NCI-H1105 (cell line): ENCODE data around the gene IGFL2.
"Not testable (repeated sequence)": the region's sequence is repeated elsewhere in the genome, so short reads cannot be mapped to it uniquely, and the experiment has no call there.

ENCODE experiments used
- DNase-seq: peaks from one replicate; lab custom pipeline; 2025; lab: John Stamatoyannopoulos, UW

Gene IGFL2

DNA sequence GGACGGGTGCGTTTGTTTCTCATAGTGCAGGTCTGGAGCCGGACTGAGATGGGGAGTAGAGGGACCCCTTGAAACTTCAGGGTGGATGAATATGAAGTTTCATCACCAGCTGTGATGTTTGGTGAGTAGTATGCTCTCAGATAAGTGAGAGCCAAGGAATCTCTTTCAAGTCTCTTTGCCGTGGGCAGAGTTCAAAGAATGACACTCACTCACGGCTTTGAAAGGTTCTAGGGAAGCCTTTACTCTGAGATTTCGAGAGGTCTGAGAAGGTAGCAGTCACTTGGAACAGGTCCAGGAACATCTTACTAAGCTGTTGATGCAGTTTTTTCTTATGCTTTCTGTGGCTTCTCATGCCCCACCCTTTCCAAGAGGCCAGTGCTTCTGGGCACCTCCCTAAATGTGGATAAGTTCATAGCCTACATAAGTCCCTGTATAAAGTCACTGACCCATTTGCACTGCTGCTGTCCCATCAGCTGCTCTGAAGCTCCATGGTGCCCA lies at the start of gene IGFL2:
IGFL2 (plus strand) TSS at position 448 of the 498 bp plus-strand sequence; CDS start at position 489, 41 bp downstream.
- DNase-seq, result no peak

- no peak for DNase-seq
Observed at GRCh38 chr19:46100344-46100743, 47.7 kb upstream of the IGFL2 start.

DNA sequence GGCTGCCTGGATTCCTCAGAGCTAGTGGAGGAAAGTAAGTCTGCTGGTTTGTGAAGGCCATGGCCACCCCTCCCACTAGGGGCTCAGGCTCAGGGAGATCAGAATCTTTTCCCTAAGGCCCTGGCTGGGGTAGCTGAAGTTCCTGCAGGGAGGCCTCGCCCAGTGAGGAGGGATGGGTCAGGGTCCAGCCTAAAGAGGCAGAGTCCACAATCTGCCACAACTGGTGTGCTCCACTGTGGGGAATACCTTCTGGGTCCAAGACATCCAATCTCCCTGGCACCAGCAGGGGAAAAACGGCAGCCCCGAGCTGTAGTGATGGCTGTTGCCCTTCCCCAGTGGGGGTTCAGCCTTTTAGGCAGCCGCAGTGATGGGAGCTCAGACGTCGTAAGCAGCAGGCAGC lies 46.7 kb upstream of the IGFL2 start:
- no peak for DNase-seq

GRCh38 chr19:46102333-46102732 lies 45.7 kb upstream of the IGFL2 start:
- DNase-seq, result not testable (repeated sequence)

GRCh38 chr19:46107371-46107770 lies 40.7 kb upstream of the IGFL2 start:
- no peak for DNase-seq

DNA sequence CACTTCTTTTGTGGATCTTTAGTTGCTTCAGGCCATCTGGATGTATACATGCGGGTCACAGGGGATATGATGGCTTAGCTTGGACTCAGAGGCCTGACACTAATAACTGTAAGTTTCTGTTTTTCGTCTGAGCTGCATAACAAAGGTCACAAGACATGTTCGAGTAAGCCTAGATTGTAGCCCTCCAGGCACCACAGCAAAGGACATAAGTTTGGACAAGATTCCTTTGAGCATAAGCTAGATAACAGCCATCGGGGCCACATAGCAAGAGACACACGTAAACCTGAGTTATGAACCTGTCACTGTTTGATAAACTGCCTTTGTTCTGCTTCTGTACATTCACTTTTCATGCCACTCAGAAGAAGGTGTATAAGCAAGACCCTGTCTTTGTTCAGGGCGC lies 38.2 kb upstream of the IGFL2 start:
- no peak for DNase-seq

GRCh38 chr19:46111376-46111775 lies 36.7 kb upstream of the IGFL2 start:
- no peak for DNase-seq

DNA sequence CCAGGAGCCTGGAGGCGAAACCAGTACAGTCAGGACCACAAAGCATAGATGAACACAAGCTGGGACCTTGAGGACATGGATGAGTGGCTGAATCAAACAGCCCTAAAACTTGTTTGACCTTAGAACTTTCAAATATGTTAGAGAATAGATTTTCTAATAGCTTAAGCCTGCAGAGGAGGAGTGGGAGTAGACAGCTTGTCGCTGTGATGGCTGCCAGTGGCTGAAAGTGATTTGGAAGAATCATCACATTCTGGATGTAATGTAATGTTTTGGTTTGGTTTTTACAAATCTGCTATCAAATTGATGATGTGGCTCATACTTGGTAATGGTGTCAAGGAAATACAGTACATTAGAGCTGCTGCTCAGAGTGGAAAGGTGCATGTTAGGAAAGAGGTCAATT lies 35.5 kb upstream of the IGFL2 start:
- DNase-seq, result no peak

DNA sequence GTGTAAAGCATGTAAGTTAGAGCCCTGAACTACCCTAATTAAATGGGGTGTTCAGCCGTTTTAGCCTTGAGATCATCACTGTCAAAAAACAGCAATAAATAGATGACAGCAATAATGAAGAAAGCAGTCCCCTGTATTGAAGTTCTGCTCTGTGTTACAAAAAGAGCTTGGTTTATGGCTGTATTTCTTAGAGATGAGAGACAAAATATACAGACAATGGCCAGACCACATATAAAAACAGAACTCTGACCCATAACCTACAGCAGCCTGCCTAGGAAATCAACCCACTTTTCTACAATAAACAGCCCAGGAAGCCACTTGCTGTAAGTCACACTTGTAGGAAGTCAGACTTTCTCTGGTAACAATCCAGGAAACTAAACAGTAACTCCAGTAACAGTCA lies 34.3 kb upstream of the IGFL2 start:
- no peak for DNase-seq

DNA sequence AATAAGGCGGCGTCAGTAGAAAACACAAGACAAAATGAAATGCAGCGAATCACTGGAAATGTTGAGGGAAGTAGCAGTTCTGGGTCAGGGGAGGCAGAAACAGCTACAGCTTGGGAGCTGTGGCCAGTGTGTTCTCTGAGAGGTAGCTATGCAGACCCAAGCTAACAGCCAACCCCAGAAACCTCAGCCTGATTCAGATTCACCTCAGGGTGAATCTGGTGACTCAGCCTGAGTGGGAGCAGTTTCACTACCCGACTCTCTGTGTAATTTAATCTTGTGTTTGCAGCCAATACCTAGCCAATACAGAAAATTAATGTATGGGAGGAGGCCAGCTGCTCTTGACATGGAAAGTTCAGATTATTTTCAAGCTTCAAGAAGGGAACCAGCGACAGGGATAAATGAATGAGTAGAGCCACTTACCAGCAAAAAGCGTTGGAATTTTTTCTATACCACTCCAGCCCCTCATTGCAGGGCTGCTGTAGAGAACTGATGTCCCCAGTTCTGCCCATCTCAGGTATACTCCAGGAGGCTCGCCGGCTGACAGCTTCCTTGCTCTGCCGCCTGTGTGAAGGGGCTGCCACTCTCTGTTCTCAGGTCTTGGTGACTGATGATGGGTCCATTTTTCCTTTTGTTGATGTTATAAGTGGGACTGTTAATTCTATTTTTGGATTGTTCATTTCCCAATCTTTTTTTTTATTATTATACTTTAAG lies 32.5 kb upstream of the IGFL2 start:
- no peak for DNase-seq

- DNase-seq, result no peak
Observed at GRCh38 chr19:46116121-46116520, 31.9 kb upstream of the IGFL2 start.

DNA sequence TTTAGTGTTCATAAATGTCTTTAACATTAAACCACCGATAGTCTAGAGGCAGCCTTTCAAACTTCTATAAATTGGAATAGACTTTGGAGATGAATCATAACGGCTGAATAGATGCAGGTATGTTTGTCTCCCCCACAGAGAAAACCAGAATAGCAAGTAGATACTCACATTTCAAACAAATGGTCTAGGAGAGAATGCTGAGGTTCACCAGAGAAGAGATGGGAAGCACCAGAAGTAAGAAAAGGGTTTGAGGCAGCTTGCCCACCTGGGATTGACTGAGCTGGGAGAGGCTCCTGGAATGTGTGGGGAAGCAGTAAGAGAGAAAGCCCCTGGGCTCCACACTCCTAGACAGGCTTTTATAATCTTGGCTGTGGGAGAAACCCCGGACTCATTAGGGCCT lies 29.9 kb upstream of the IGFL2 start:
- DNase-seq, result no peak

DNA sequence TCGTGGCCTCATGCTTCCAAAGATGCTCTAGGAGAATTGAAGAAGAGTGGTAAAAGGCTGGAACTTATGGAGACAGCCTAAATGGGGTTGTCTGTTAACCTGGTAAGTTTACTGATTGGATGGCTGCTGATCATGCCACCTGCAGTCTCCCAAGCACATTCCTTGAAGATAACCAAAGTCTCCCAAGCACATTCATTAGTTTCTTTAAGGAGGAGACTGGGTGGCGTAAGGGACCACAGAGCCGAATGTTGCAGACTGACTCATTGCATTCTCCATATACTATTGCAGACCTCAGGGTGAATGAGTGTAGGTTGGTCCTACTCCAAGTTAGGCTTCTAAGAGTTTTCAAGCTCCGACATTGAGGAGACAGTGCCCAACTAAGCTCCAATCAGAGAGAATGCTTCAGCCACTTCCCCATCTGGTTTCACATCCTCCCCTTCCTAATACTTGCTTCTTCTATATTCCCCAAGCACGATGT lies 23.4 kb upstream of the IGFL2 start, which contains the start of gene IGFL3:
IGFL3 (minus strand) TSS at position 51 of the 478 bp plus-strand sequence; CDS start at position 12, 39 bp downstream.
- no peak for DNase-seq

DNA sequence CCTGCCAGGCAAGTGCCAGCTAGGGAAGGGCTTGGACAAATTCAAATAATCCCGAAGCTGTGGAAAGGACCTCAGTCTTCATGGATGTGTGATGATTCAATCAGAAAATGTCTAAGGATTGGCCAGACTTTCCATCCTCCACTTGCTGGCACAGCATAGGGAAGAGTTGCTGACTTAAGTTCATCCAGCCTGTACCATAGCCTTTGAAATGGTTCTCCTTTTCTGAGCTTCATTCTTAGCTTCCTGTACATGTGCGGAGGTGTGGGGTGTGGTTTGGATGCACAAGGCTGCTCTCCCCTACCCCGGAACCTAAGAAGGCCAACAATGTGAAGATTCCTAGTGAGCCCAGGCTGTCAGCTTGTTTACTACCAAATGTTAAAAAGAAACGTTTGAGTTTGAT lies 22.6 kb upstream of the IGFL2 start:
- DNase-seq, result no peak

GRCh38 chr19:46126086-46126580 lies 21.9 kb upstream of the IGFL2 start:
- DNase-seq, result no peak

GRCh38 chr19:46131485-46132143 lies 16.4 kb upstream of the IGFL2 start:
- no peak for DNase-seq

DNA sequence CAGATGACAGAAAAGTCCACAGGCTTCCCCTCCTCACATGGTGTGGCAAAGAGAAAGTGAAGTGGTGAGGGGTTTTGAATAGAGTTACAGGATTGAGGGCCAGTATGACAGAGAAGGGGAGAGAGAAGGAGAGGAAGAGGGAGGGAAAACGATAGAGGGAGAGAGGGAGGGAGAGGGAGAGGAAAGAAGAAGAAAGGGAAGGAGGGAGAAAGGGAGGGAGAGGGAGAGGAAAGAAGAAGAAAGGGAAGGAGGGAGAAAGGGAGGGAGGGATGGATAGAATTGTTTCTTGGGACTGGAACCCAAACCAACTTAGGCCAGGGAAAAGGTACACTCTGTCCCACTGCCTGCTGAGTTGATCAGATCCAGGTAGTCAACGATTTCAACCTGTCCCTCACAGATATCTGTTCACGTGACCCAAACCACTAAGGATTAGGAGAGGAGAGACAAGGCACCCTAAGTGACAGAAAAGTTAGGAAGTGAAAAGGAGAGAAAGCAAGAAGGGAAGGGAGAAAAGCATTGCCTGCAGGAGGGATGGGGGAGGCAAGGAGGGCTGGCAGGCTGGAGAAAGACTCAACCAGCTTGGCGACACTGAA lies 15.4 kb upstream of the IGFL2 start:
- no peak for DNase-seq

DNA sequence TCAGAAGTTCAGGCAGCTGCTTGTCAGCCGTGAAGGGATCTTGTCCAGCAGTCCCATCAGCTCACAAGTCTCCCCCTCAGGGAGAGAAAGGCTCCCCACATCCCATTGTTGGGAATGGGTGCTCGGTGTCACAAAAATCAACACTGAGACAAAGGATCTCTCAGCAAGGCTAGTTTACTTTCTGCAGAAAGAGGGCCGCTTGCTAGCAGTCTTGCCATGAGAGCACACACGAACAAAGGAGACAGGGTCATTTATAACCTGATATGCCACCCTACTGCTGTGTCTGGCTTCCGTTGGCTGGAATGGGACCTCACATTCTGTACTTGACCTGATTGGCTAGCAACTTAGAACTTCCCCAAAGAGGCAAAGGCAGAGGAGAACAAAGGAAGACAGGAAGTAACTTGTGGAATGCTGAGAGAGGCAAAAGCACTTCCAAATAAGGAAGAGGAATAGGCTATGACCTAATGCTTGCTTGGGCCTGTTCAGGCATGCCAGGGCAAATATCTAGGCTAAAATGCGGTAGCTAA lies 14.9 kb upstream of the IGFL2 start:
- DNase-seq, result peak; percentile 49

GRCh38 chr19:46133777-46134241 lies 14.2 kb upstream of the IGFL2 start:
- DNase-seq, result no peak

GRCh38 chr19:46134527-46134926 lies 13.5 kb upstream of the IGFL2 start:
- DNase-seq, result no peak

GRCh38 chr19:46137915-46138473 lies 10.0 kb upstream of the IGFL2 start:
- no peak for DNase-seq

- DNase-seq, result no peak
Observed at GRCh38 chr19:46141421-46141820, 6.6 kb upstream of the IGFL2 start.
